Liver (tissue), 9 donors: ENCODE results near the gene TANGO6. TPM values are rescaled to one million over a fixed set of nuclear protein-coding genes. Genes with fewer than 3 reads are reported as not detected.

Experiments
- DNase-seq: peaks from one replicate; pipeline ENCODE4 v3.0.0-alpha.2; 2017; ENCODE audit warnings: low spot score
- H3K27ac ChIP-seq, 2 donors: one replicate each; pipeline ENCODE4 v1.7.0; 2013; ENCODE audit warnings: inconsistent platforms in 2 of 2, low read length in 2 of 2, control low read depth in 1 of 2, low read depth in 1 of 2, mild to moderate bottlenecking in 1 of 2
- H3K27me3 ChIP-seq, 4 donors: one replicate each; pipeline versions ENCODE4 v1.6.1 to v1.7.0; 2013; ENCODE audit warnings: low read length in 3 of 4, inconsistent platforms in 1 of 4, mild to moderate bottlenecking in 1 of 4, moderate library complexity in 1 of 4; ENCODE audit not compliant: control insufficient read depth in 4 of 4, insufficient read depth in 4 of 4
- H3K36me3 ChIP-seq, 4 donors: one replicate each; pipeline versions ENCODE4 v1.6.1 to v1.7.0; 2013; ENCODE audit warnings: low read length in 3 of 4, mild to moderate bottlenecking in 3 of 4, low read depth in 1 of 4, moderate library complexity in 1 of 4; ENCODE audit not compliant: control insufficient read depth in 4 of 4, insufficient read depth in 3 of 4
- H3K4me1 ChIP-seq, 4 donors: one replicate each; pipeline versions ENCODE4 v1.6.1 to v1.7.0; 2013; ENCODE audit warnings: low read length in 3 of 4, mild to moderate bottlenecking in 3 of 4, moderate library complexity in 1 of 4; ENCODE audit not compliant: control insufficient read depth in 4 of 4, insufficient read depth in 4 of 4
- H3K4me3 ChIP-seq, 3 donors: one replicate each; pipeline versions ENCODE4 v1.6.1 to v1.7.0; 2013; ENCODE audit warnings: low read length in 3 of 3, control low read depth in 1 of 3, low read depth in 1 of 3, mild to moderate bottlenecking in 1 of 3
- H3K9ac ChIP-seq, 2 donors: one replicate each; pipeline ENCODE4 v1.7.0; 2013; ENCODE audit warnings: low read length in 2 of 2, mild to moderate bottlenecking in 2 of 2, moderate library complexity in 2 of 2, control low read depth in 1 of 2, low read depth in 1 of 2
- H3K9me3 ChIP-seq, 4 donors: one replicate each; pipeline versions ENCODE4 v1.6.1 to v1.7.0; 2013; ENCODE audit warnings: low read length in 3 of 4; ENCODE audit not compliant: control insufficient read depth in 4 of 4
- CTCF ChIP-seq: fragments of 150-350 bp; IDR thresholded peaks from 2 replicates; pipeline ENCODE4 v1.5.1; 2017; ENCODE audit warnings: improper control_type of control experiment, low read depth, low read length; ENCODE audit not compliant: missing input control
- EGR1 ChIP-seq, 2 donors: IDR thresholded peaks; 2 replicates each; pipeline ENCODE4 v1.6.1; 2016 to 2018; ENCODE audit warnings: antibody characterized with exemption in 2 of 2, low read depth in 2 of 2
- FOXA1 ChIP-seq: IDR thresholded peaks from 2 replicates; pipeline ENCODE4 v1.6.1; 2016; ENCODE audit warnings: antibody characterized with exemption
- FOXA2 ChIP-seq: IDR thresholded peaks from 2 replicates; pipeline ENCODE4 v1.6.1; 2016; ENCODE audit warnings: antibody characterized with exemption
- HNF4A ChIP-seq, 2 donors: conservative IDR thresholded peaks; 2 replicates each; pipeline ENCODE4 v1.6.1; 2016; ENCODE audit warnings: antibody characterized with exemption in 2 of 2, mild to moderate bottlenecking in 2 of 2
- HNF4G ChIP-seq: IDR thresholded peaks from 2 replicates; pipeline ENCODE4 v1.6.1; 2016; ENCODE audit warnings: antibody characterized with exemption
- JUND ChIP-seq, 2 donors: IDR thresholded peaks; 2 replicates each; pipeline ENCODE4 v1.6.1; 2016; ENCODE audit warnings: antibody characterized with exemption in 2 of 2
- MAX ChIP-seq: IDR thresholded peaks from 2 replicates; pipeline ENCODE4 v1.6.1; 2016; ENCODE audit warnings: antibody characterized with exemption
- NR2F2 ChIP-seq: IDR thresholded peaks from 2 replicates; pipeline ENCODE4 v1.6.1; 2016; ENCODE audit warnings: antibody characterized with exemption
- RAD21 ChIP-seq, 2 donors: IDR thresholded peaks; 2 replicates each; pipeline ENCODE4 v1.6.1; 2016; ENCODE audit warnings: antibody characterized with exemption in 2 of 2, mild to moderate bottlenecking in 2 of 2
- REST ChIP-seq: IDR thresholded peaks from 2 replicates; pipeline ENCODE4 v1.6.1; 2016; ENCODE audit warnings: antibody characterized with exemption, mild to moderate bottlenecking
- SP1 ChIP-seq: IDR thresholded peaks from 2 replicates; pipeline ENCODE4 v1.6.1; 2018; ENCODE audit warnings: antibody characterized with exemption, mild to moderate bottlenecking
- TAF1 ChIP-seq: conservative IDR thresholded peaks from 2 replicates; pipeline ENCODE4 v1.6.1; 2016; ENCODE audit warnings: antibody characterized with exemption, mild to moderate bottlenecking
- YY1 ChIP-seq: IDR thresholded peaks from 2 replicates; pipeline ENCODE4 v1.6.1; 2016; ENCODE audit warnings: antibody characterized with exemption, mild to moderate bottlenecking
- WGBS: extraction: QIAGEN DNeasy Blood & Tissue Kit; methylation state at CpG from one replicate; pipeline ENCODE4 v1.1.7; 2013; 5-methylcytosine and 5-hydroxymethylcytosine counted together
- polyA plus RNA-seq, 2 donors: library from polyadenylated mRNA; stranded (reverse) in 1 of 2; unstranded in 1 of 2; fragments of 200-250 nt in 1 of 2; fragments of >200 nt in 1 of 2; fragmentation: Nextera tagmentation in 1 of 2; extraction: Ambion mirVana in 1 of 2; gene quantifications; one replicate each; pipeline versions ENCODE4 v1.2.1 to v1.2.3, GENCODE V29; 2013 to 2015
- total RNA-seq, 2 donors: library from RNA; depleted of rRNA; stranded (reverse); fragments of >200 nt; gene quantifications; one replicate each; pipeline ENCODE4 v1.2.3, GENCODE V29; 2014
- TF ChIP-seq, protein P1 (sequence below): IDR thresholded peaks from 2 replicates; pipeline ENCODE4 v1.6.1; 2016; ENCODE audit warnings: antibody characterized with exemption
- donor health status: healthy.
- donor health status: healthy.
- donor health status: healthy.
- donor health status: healthy.
- donor health status: healthy.

TANGO6 gene
- total and polyA plus RNA-seq, 4 donors = 6.8 to 40.6 (median 10.5) TPM

GRCh38 chr16:68917541-68917940 lies 74.2 kb downstream of the TANGO6 start:
- H3K9me3 ChIP-seq = no peaks in the 10 kb centered on the region
- no peak overlapping the region for H3K9ac ChIP-seq
- H3K27ac ChIP-seq = no peak overlapping the region
- no peak for TF ChIP-seq JUND (IDR thresholded peaks at IDR 0.05)
- over 99% methylated on average over 2 of the region's 2 CpGs for WGBS
- H3K27me3 ChIP-seq = no peaks in the 10 kb centered on the region
- DNase-seq = no peak
- H3K36me3 ChIP-seq = peaks cover 2 to 17% (median 11%) of the 10 kb centered on the region in 4 donors
- H3K4me3 ChIP-seq = no peak overlapping the region
- H3K4me1 ChIP-seq = peaks cover 0 to 2% (median 0%) of the 10 kb centered on the region in 4 donors

DNA sequence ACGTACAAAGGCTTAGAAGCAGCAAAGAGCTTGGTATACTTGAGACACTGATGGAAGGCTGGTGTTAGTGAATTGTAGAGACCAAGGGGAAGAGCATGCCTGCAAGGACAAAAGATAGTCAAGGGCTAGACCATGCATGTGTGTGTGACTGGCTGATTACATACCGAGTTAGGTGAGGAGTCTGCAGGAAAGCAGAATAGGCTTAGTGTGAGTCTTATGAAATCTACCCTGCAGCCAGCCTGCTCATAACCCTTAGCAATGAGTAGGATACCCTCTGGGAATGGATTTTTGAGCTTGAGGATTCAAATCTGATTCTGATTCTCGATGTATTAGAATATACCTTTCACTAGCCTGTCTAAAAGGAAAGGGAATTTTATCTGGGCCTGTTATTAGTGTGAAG lies 77.0 kb downstream of the TANGO6 start:
- Histone ChIP-seq H3K9ac (no peak overlapping the region), H3K27me3 (no peaks in the 10 kb centered on the region), H3K9me3 (no peaks in the 10 kb centered on the region), H3K36me3 (peaks cover 0 to 17% (median 11%) of the 10 kb centered on the region in 4 donors), H3K27ac (no peak overlapping the region), H3K4me1 (peaks cover 4 to 14% (median 9%) of the 10 kb centered on the region in 4 donors), H3K4me3 (no peak overlapping the region)
- no peak for DNase-seq
- TF ChIP-seq, protein P1, sequence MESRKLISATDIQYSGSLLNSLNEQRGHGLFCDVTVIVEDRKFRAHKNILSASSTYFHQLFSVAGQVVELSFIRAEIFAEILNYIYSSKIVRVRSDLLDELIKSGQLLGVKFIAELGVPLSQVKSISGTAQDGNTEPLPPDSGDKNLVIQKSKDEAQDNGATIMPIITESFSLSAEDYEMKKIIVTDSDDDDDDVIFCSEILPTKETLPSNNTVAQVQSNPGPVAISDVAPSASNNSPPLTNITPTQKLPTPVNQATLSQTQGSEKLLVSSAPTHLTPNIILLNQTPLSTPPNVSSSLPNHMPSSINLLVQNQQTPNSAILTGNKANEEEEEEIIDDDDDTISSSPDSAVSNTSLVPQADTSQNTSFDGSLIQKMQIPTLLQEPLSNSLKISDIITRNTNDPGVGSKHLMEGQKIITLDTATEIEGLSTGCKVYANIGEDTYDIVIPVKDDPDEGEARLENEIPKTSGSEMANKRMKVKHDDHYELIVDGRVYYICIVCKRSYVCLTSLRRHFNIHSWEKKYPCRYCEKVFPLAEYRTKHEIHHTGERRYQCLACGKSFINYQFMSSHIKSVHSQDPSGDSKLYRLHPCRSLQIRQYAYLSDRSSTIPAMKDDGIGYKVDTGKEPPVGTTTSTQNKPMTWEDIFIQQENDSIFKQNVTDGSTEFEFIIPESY = no peak
- no peak for TF ChIP-seq HNF4G
- TF ChIP-seq YY1 = no peak
- TF ChIP-seq HNF4A (conservative IDR thresholded peaks at IDR 0.05) = no peak
- 95% methylated on average over 3 of the region's 3 CpGs for WGBS

GRCh38 chr16:68921637-68922036 lies 78.3 kb downstream of the TANGO6 start:
- peak overlapping the region in 1 of 2 donors; percentile 5 for H3K27ac ChIP-seq

More at GRCh38 chr16:68921637-68922036, 78.3 kb downstream of the TANGO6 start:
- DNase-seq = no peak
- H3K27me3 ChIP-seq = no peaks in the 10 kb centered on the region
- H3K36me3 ChIP-seq = peaks cover 0 to 17% (median 11%) of the 10 kb centered on the region in 4 donors
- H3K4me3 ChIP-seq = no peak overlapping the region
- no peak overlapping the region for H3K9ac ChIP-seq
- H3K9me3 ChIP-seq = no peaks in the 10 kb centered on the region
- TF ChIP-seq RAD21 (IDR thresholded peaks at IDR 0.05) = no peak
- no peak for TF ChIP-seq MAX
- TF ChIP-seq FOXA1 = no peak
- TF ChIP-seq TAF1 = no peak
- TF ChIP-seq HNF4G = no peak
- no peak for TF ChIP-seq JUND (IDR thresholded peaks at IDR 0.05)
- TF ChIP-seq HNF4A (conservative IDR thresholded peaks at IDR 0.05) = no peak
- no peak for TF ChIP-seq REST
- no peak for TF ChIP-seq EGR1 (IDR thresholded peaks at IDR 0.05; ENCODE audit: low read depth in 2 of 2)
- no peak for TF ChIP-seq YY1
- TF ChIP-seq SP1 = no peak
- no peak for TF ChIP-seq CTCF
- TF ChIP-seq NR2F2 = no peak
- TF ChIP-seq FOXA2 = no peak
- 86% methylated on average over 2 of the region's 2 CpGs for WGBS
- peaks cover 4 to 19% (median 13%) of the 10 kb centered on the region in 4 donors for H3K4me1 ChIP-seq
